WERI-Rb-1 (cell line): Measurements from ENCODE around the gene KCNK5.

Experiments
- DNase-seq: peaks from one replicate; pipeline ENCODE4 v3.0.0-alpha.2; 2020
- H3K27ac ChIP-seq: fragments of 250-450 bp; sonication (Bioruptor Pico); 2 replicates; pipeline ENCODE4 v1.5.1; 2020; ENCODE audit warnings: mild to moderate bottlenecking, moderate library complexity
- H3K27me3 ChIP-seq: fragments of 250-450 bp; sonication (Bioruptor Pico); 2 replicates; pipeline ENCODE4 v1.5.1; 2021; ENCODE audit warnings: mild to moderate bottlenecking, low read depth, moderate library complexity; ENCODE audit not compliant: insufficient read depth, severe bottlenecking
- H3K36me3 ChIP-seq: fragments of 250-450 bp; sonication (Bioruptor Pico); 2 replicates; pipeline ENCODE4 v1.5.1; 2020; ENCODE audit warnings: mild to moderate bottlenecking, moderate library complexity
- H3K4me3 ChIP-seq: 2 replicates; pipeline ENCODE4 v1.5.1; 2011; ENCODE audit warnings: low read depth, mild to moderate bottlenecking, control low read depth, low read length
- H3K9me3 ChIP-seq: fragments of 250-450 bp; sonication (Bioruptor Pico); 2 replicates; pipeline ENCODE4 v1.5.1; 2021; ENCODE audit warnings: mild to moderate bottlenecking, moderate library complexity; ENCODE audit not compliant: severe bottlenecking
- TF ChIP-seq, protein P1 (sequence below): IDR thresholded peaks from 2 replicates; pipeline ENCODE4 v1.5.1; 2011; ENCODE audit warnings: low read depth, mild to moderate bottlenecking, control low read depth, inconsistent platforms, low read length

KCNK5 gene

DNA sequence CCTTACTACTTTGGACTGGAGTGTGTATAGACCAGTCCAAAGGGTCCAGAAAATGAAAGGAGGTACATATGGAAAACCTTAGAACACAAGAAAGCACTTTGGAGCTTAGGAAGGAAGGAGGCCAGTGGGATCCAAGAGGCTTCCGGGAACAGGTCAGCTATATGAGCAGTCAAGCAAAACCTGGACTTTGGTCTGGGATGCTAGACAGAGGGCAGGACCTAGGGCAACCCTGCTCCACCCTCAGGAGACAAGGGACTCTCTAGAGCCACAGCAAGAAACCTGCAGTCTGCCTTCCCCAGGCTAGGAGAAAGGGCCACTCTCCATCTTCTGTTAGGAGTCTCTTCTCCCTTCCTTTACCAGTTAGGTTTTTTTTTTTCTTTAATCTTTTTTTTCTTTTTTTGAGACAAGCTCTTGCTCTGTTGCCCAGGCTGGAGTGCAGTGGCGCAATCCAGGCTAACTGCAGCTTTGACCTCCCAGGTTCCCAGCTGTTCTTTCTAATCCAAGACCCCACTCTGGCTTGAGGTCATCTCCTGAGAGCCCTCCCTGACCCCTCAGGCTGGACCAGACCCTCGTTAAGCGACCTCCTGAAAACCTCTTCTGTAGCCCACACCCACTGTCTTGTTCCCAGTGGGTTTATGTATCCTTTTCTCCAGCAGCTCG, 4.6 kb downstream of the KCNK5 start:
- no peak overlapping the region for H3K27ac ChIP-seq
- TF ChIP-seq, protein P1, sequence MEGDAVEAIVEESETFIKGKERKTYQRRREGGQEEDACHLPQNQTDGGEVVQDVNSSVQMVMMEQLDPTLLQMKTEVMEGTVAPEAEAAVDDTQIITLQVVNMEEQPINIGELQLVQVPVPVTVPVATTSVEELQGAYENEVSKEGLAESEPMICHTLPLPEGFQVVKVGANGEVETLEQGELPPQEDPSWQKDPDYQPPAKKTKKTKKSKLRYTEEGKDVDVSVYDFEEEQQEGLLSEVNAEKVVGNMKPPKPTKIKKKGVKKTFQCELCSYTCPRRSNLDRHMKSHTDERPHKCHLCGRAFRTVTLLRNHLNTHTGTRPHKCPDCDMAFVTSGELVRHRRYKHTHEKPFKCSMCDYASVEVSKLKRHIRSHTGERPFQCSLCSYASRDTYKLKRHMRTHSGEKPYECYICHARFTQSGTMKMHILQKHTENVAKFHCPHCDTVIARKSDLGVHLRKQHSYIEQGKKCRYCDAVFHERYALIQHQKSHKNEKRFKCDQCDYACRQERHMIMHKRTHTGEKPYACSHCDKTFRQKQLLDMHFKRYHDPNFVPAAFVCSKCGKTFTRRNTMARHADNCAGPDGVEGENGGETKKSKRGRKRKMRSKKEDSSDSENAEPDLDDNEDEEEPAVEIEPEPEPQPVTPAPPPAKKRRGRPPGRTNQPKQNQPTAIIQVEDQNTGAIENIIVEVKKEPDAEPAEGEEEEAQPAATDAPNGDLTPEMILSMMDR, result no peak
- H3K9me3 ChIP-seq, result peaks cover 20% of the 10 kb centered on the region
- H3K36me3 ChIP-seq, result no peaks in the 10 kb centered on the region
- H3K27me3 ChIP-seq, result no peaks in the 10 kb centered on the region
- no peak for DNase-seq
- no peak overlapping the region for H3K4me3 ChIP-seq

DNA sequence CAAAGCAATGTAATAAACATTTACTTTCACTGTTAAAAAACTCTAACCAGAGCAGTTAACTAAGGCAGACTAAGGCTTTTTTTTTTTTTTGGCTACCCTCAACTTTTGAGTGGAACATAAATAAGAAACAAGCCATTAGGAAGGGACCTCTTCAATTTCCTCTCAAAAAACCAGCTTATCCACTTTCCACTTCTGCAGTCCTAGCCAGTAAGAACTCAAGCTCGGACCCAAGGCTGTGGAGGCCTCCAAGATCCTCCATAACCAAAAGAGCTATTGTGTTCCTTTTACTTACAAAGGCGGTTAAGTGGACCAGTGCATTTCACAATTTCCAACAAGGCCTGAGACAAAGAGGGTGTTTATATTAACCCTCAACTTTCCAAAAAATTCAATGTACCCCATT, 5.3 kb downstream of the KCNK5 start:
- Histone ChIP-seq H3K36me3 (no peaks in the 10 kb centered on the region), H3K9me3 (peaks cover 18% of the 10 kb centered on the region), H3K27ac (no peak overlapping the region), H3K27me3 (no peaks in the 10 kb centered on the region), H3K4me3 (no peak overlapping the region)
- DNase-seq, result no peak
- TF ChIP-seq, protein P1, result no peak

DNA sequence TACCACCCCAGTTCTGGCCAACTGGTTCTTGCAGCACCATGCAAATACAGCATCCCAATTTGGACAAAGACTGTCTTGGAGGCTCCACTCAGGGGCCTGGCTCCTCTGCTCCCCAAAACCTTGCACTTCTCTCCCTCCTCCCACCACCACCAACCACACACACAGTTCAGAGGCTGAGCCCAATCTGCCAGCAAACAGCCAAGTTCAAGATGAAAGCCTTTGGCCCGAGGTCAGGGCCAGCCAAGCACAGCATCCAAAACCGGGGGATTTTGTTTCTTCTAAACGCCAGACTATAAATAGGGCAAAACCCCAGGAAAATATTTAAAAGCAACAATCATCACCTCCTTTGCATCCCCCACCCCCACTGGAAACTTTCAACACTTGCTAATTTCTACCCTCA, 5.7 kb downstream of the KCNK5 start:
- TF ChIP-seq, protein P1, result no peak
- no peaks in the 10 kb centered on the region for H3K36me3 ChIP-seq
- no peaks in the 10 kb centered on the region for H3K27me3 ChIP-seq
- H3K27ac ChIP-seq, result no peak overlapping the region
- no peak for DNase-seq
- no peak overlapping the region for H3K4me3 ChIP-seq
- H3K9me3 ChIP-seq, result peaks cover 14% of the 10 kb centered on the region

DNA sequence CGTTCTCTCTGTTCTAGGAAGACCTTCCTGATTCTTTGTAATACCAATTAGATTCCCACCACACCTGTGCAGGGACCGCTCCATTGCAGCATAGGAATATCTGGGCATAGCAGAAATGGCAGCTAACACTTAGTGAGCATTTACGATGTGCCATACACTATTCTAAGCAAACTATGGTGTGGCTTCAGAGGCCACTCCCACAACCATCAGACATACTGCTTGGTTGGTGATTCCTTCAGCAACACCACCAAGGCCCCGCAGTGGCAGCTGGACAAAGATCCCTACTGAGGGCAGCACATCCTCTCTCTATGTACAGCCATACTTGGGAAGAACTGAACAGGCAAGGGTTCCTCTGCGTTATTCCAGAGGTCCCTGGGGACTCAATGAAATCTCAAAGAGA, 6.2 kb downstream of the KCNK5 start:
- H3K27ac ChIP-seq, result no peak overlapping the region
- H3K36me3 ChIP-seq, result no peaks in the 10 kb centered on the region
- TF ChIP-seq, protein P1, result no peak
- no peak for DNase-seq
- no peak overlapping the region for H3K4me3 ChIP-seq
- H3K9me3 ChIP-seq, result peaks cover 9% of the 10 kb centered on the region
- H3K27me3 ChIP-seq, result no peaks in the 10 kb centered on the region

DNA sequence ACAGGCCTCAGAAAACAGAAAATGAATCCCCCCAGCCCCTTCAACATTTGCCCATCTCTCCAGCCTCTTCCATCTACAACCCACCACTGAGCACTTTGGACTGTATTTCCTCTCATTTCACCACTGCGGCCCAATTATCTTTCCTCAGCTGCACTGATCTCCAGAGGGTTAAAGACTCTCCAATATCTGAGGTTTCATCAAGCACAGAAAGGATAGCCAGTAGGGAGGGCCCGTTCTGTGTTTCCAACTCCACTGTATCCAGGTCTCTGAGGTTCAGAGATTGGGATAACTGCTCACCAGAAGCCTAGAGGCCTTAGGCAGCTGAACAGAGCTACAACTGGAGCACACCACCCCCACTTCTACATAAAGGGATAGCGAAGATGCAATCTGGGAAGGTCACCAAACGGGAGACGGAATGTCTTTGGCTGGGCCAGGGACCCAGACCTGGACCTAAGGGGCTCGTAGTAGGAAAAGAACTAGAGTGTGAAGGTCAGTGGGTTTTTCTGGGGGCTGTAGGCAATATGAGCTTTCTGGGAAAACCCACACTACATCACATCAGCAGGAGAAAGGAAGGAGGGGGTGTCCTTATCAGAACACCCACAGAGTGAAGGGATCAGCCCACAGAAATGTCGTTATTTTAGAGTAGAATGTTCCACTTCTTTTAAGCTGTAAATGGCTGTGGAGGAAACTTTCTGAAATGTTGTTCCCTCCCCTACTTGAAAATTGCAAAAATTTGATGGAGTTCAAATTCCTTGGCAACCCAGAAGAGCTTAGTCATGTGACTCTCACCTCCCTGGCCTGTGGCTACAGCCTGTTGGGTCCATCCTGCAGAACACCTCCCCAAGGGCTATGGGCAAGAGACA, 7.3 kb downstream of the KCNK5 start:
- Histone ChIP-seq H3K9me3 (peaks cover 5% of the 10 kb centered on the region), H3K4me3 (no peak overlapping the region), H3K27me3 (no peaks in the 10 kb centered on the region), H3K27ac (no peak overlapping the region), H3K36me3 (no peaks in the 10 kb centered on the region)
- DNase-seq, result no peak
- TF ChIP-seq, protein P1, result no peak
